Stimulated activated CD8-positive, alpha-beta memory T cell treated with anti-CD3 and anti-CD28 coated beads, Interleukin-15, amount 100 ng/mL, for 1 hour (primary cell): ENCODE data around the gene PRPSAP1.
"Not testable (repeated sequence)": the region's sequence is repeated elsewhere in the genome, so short reads cannot be mapped to it uniquely, and the experiment has no call there.

Experiments used
- DNase-seq: peaks from one replicate; pipeline ENCODE4 v3.0.0-alpha.2; 2020; ENCODE audit warnings: low read depth

Gene PRPSAP1

GRCh38 chr17:76277300-76278267, 76.1 kb downstream of the PRPSAP1 start:
- no peak for DNase-seq

- no peak for DNase-seq
Measured at GRCh38 chr17:76276461-76277299, 77.0 kb downstream of the PRPSAP1 start.

- DNase-seq = no peak
Measured at GRCh38 chr17:76276069-76276431, 77.7 kb downstream of the PRPSAP1 start.

GRCh38 chr17:76275382-76276068, 78.2 kb downstream of the PRPSAP1 start:
- DNase-seq = no peak

- no peak for DNase-seq
Measured at GRCh38 chr17:76274112-76274956, 79.4 kb downstream of the PRPSAP1 start.

- no peak for DNase-seq
Measured at GRCh38 chr17:76273445-76274111, 80.1 kb downstream of the PRPSAP1 start.

GRCh38 chr17:76272541-76273444, 80.9 kb downstream of the PRPSAP1 start:
- DNase-seq = no peak

GRCh38 chr17:76271669-76272540, 81.8 kb downstream of the PRPSAP1 start:
- DNase-seq = no peak

GRCh38 chr17:76270770-76271668, 82.7 kb downstream of the PRPSAP1 start:
- DNase-seq = no peak

- DNase-seq = no peak
Measured at GRCh38 chr17:76270127-76270592, 83.6 kb downstream of the PRPSAP1 start.

GRCh38 chr17:76268991-76269981, 84.4 kb downstream of the PRPSAP1 start:
- no peak for DNase-seq

GRCh38 chr17:76268015-76268749, 85.5 kb downstream of the PRPSAP1 start:
- no peak for DNase-seq

GRCh38 chr17:76267581-76268001, 86.1 kb downstream of the PRPSAP1 start:
- not testable (repeated sequence) for DNase-seq

GRCh38 chr17:76267051-76267576, 86.6 kb downstream of the PRPSAP1 start:
- DNase-seq = no peak

- DNase-seq = no peak
Measured at GRCh38 chr17:76266244-76266938, 87.3 kb downstream of the PRPSAP1 start.
